Measurements from ENCODE around the gene FASTKD2.
A peak's percentile ranks its signal among the peaks of the same experiment; 100 is the strongest.

Gene FASTKD2

DNA sequence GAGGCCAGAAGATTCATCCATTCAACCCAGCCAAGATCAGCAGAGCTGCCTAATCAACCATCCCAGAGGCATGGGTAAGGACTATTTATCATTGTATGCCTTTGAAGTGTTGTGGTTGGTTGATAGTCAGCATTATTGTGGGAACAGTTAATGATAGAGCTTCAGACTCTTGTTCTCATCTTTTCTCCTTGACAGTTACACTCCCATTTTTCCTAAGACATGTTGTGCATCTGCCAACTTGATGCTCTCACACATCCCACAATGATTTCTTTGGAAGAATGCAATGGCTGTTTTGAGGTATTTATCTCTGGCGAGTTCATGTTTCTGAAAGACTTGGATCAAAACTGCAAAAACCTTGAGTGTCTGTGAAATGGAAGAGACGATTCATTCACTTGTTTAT is 55.4 kb downstream of the FASTKD2 start:
- Histone ChIP-seq H3K9ac (ENCODE audit: low read length) (no peak overlapping the region), H3K9me3 (ENCODE audit: low read length) (no peaks in the 10 kb centered on the region), H3K27ac (ENCODE audit: low read depth, low read length) (no peak overlapping the region), H3K36me3 (ENCODE audit: insufficient read depth, low read length) (no peaks in the 10 kb centered on the region), H3K4me1 (ENCODE audit: insufficient read depth, low read length) (peaks cover 8% of the 10 kb centered on the region), H3K4me3 (ENCODE audit: low read depth in 1 of 2, low read length in 2 of 2) (no peak overlapping the region), H3K27me3 (ENCODE audit: control insufficient read depth in 1 of 2, insufficient read depth in 2 of 2, low read length in 2 of 2) (no peaks in the 10 kb centered on the region)

DNA sequence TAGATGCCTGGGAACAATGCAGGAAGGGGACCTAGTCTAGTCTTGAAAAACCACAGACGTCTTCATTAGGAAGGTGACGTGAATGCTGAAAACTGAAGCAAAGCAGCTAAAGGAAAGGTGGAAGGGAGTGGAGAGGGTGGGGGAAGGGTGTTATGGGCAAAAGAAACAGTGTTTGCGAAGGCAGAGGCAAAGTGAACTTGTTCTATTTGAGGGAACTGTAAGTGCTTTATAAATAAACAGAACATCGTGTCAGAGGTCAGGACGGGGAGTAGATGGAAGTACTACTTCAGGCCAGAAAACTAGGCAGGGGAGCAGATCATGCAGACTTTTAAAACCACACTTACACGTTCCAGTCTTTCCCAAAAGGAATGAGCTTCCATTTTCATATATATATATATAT is 57.8 kb downstream of the FASTKD2 start:
- H3K9me3 ChIP-seq (ENCODE audit: low read length) = no peaks in the 10 kb centered on the region
- peak overlapping the region in 1 of 2 donors; percentile 19 for H3K4me3 ChIP-seq (ENCODE audit: low read depth in 1 of 2, low read length in 2 of 2)
- H3K36me3 ChIP-seq (ENCODE audit: insufficient read depth, low read length) = no peaks in the 10 kb centered on the region
- H3K27ac ChIP-seq (ENCODE audit: low read depth, low read length) = peak overlapping the region; percentile 43
- no peak overlapping the region for H3K9ac ChIP-seq (ENCODE audit: low read length)
- peaks cover 8% of the 10 kb centered on the region for H3K4me1 ChIP-seq (ENCODE audit: insufficient read depth, low read length)
- no peaks in the 10 kb centered on the region for H3K27me3 ChIP-seq (ENCODE audit: control insufficient read depth in 1 of 2, insufficient read depth in 2 of 2, low read length in 2 of 2)

DNA sequence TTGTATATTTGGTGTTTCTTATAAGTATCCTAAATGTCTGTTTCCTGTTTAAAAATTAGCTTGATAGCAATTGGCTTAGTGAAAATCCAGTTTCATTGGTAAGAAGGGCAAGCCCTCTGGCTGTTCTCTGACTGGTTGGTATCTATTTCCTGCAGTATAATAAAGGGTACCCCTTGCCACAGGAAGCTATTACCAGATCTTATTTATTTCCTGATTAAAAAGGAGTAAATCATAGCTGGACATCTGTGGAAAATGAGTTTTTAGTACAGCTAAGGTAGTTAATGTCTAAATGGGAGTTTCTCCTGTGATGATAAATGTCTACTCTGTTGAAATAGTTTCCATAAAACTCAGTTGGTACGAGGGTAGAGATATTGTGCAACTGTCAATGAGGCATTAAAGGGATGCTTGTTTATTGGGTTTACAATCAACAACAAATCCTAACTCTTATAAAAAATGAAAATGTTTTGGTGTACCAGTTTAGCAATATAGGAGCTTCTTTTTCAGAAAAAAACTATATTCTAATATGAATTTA is 58.7 kb downstream of the FASTKD2 start:
- Histone ChIP-seq H3K36me3 (ENCODE audit: insufficient read depth, low read length) (no peaks in the 10 kb centered on the region), H3K9ac (ENCODE audit: low read length) (no peak overlapping the region), H3K4me1 (ENCODE audit: insufficient read depth, low read length) (peaks cover 8% of the 10 kb centered on the region), H3K9me3 (ENCODE audit: low read length) (no peaks in the 10 kb centered on the region), H3K27ac (ENCODE audit: low read depth, low read length) (no peak overlapping the region), H3K27me3 (ENCODE audit: control insufficient read depth in 1 of 2, insufficient read depth in 2 of 2, low read length in 2 of 2) (no peaks in the 10 kb centered on the region), H3K4me3 (ENCODE audit: low read depth in 1 of 2, low read length in 2 of 2) (no peak overlapping the region)

GRCh38 chr2:206824993-206825392 is 59.6 kb downstream of the FASTKD2 start:
- H3K9ac ChIP-seq (ENCODE audit: low read length) = no peak overlapping the region
- H3K36me3 ChIP-seq (ENCODE audit: insufficient read depth, low read length) = no peaks in the 10 kb centered on the region
- peaks cover 8% of the 10 kb centered on the region for H3K4me1 ChIP-seq (ENCODE audit: insufficient read depth, low read length)
- no peak overlapping the region for H3K4me3 ChIP-seq (ENCODE audit: low read depth in 1 of 2, low read length in 2 of 2)
- no peaks in the 10 kb centered on the region for H3K9me3 ChIP-seq (ENCODE audit: low read length)
- H3K27ac ChIP-seq (ENCODE audit: low read depth, low read length) = no peak overlapping the region
- H3K27me3 ChIP-seq (ENCODE audit: control insufficient read depth in 1 of 2, insufficient read depth in 2 of 2, low read length in 2 of 2) = no peaks in the 10 kb centered on the region

GRCh38 chr2:206831442-206831995 is 66.1 kb downstream of the FASTKD2 start:
- Histone ChIP-seq H3K9ac (ENCODE audit: low read length) (no peak overlapping the region), H3K27me3 (ENCODE audit: control insufficient read depth in 1 of 2, insufficient read depth in 2 of 2, low read length in 2 of 2) (no peaks in the 10 kb centered on the region), H3K4me3 (ENCODE audit: low read depth in 1 of 2, low read length in 2 of 2) (no peak overlapping the region), H3K36me3 (ENCODE audit: insufficient read depth, low read length) (no peaks in the 10 kb centered on the region), H3K4me1 (ENCODE audit: insufficient read depth, low read length) (peaks cover 9% of the 10 kb centered on the region), H3K27ac (ENCODE audit: low read depth, low read length) (no peak overlapping the region), H3K9me3 (ENCODE audit: low read length) (no peaks in the 10 kb centered on the region)

DNA sequence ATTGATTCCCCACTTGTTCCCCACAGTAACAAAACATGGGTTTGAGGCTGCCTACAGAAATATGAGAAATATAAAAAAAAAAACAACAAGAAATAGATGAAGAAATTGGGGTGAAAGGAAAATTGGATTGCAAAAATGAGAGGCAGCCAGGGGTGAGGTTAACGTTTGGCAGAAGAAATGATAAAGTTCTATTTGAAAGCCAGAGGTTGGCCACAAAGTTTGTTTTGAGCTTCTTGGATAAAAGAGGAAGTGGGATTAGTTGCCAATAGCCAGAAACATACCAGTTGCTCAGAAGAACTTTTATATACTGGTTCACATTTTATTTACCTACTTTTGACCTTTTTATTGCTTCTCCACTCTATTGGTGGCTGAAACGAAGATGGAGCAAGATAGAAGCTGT is 67.5 kb downstream of the FASTKD2 start:
- no peaks in the 10 kb centered on the region for H3K27me3 ChIP-seq (ENCODE audit: control insufficient read depth in 1 of 2, insufficient read depth in 2 of 2, low read length in 2 of 2)
- H3K36me3 ChIP-seq (ENCODE audit: insufficient read depth, low read length) = no peaks in the 10 kb centered on the region
- H3K27ac ChIP-seq (ENCODE audit: low read depth, low read length) = no peak overlapping the region
- H3K4me1 ChIP-seq (ENCODE audit: insufficient read depth, low read length) = peaks cover 22% of the 10 kb centered on the region
- H3K9ac ChIP-seq (ENCODE audit: low read length) = no peak overlapping the region
- no peak overlapping the region for H3K4me3 ChIP-seq (ENCODE audit: low read depth in 1 of 2, low read length in 2 of 2)
- no peaks in the 10 kb centered on the region for H3K9me3 ChIP-seq (ENCODE audit: low read length)

DNA sequence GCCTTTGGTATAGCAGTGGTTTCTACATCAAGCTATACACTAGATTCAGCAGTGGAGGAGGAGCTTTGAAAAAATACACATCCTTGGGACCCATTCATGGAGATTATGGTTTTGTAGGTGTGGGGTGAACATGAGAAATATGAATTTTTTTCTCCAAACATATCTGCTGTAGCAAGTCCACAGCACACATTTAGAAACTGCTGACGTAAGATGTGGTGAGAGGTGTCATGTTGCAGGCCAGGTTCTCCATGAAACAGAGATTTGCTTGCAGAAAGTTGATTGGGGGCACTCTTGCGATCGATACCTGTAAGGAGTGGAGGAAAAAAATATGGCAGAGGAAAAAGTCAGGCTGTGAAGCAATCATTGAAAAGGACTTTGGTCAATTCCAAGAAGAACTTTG is 67.9 kb downstream of the FASTKD2 start:
- Histone ChIP-seq H3K36me3 (ENCODE audit: insufficient read depth, low read length) (no peaks in the 10 kb centered on the region), H3K27me3 (ENCODE audit: control insufficient read depth in 1 of 2, insufficient read depth in 2 of 2, low read length in 2 of 2) (no peaks in the 10 kb centered on the region), H3K9ac (ENCODE audit: low read length) (no peak overlapping the region), H3K4me1 (ENCODE audit: insufficient read depth, low read length) (peaks cover 22% of the 10 kb centered on the region), H3K27ac (ENCODE audit: low read depth, low read length) (no peak overlapping the region), H3K9me3 (ENCODE audit: low read length) (no peaks in the 10 kb centered on the region), H3K4me3 (ENCODE audit: low read depth in 1 of 2, low read length in 2 of 2) (peak overlapping the region in 1 of 2 donors; percentile 13)

DNA sequence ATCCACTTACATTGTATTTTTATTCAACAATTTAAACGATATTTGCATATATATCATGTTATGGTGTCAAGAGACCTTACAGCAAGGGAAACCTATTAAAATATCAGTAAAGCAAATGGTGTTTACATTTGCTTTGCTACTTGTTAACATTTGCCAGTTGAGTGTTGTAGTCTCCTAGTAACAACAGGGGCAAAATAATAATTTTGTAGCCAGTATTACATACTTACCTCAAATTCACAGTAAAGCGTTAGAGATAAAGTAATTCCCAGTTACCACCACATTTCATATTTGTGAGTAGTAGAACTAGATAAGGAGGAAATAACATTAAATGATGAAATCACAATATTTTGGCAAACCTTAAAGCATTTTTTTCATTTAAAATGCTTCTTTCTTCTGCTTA is 71.3 kb downstream of the FASTKD2 start:
- Histone ChIP-seq H3K4me3 (ENCODE audit: low read depth in 1 of 2, low read length in 2 of 2) (no peak overlapping the region), H3K27me3 (ENCODE audit: control insufficient read depth in 1 of 2, insufficient read depth in 2 of 2, low read length in 2 of 2) (no peaks in the 10 kb centered on the region), H3K9me3 (ENCODE audit: low read length) (no peaks in the 10 kb centered on the region), H3K4me1 (ENCODE audit: insufficient read depth, low read length) (peaks cover 22% of the 10 kb centered on the region), H3K36me3 (ENCODE audit: insufficient read depth, low read length) (no peaks in the 10 kb centered on the region), H3K27ac (ENCODE audit: low read depth, low read length) (no peak overlapping the region), H3K9ac (ENCODE audit: low read length) (no peak overlapping the region)

- Histone ChIP-seq H3K4me1 (ENCODE audit: insufficient read depth, low read length) (peaks cover 17% of the 10 kb centered on the region), H3K4me3 (ENCODE audit: low read depth in 1 of 2, low read length in 2 of 2) (no peak overlapping the region), H3K9ac (ENCODE audit: low read length) (no peak overlapping the region), H3K27me3 (ENCODE audit: control insufficient read depth in 1 of 2, insufficient read depth in 2 of 2, low read length in 2 of 2) (no peaks in the 10 kb centered on the region), H3K27ac (ENCODE audit: low read depth, low read length) (peak overlapping the region; percentile 6), H3K9me3 (ENCODE audit: low read length) (no peaks in the 10 kb centered on the region), H3K36me3 (ENCODE audit: insufficient read depth, low read length) (no peaks in the 10 kb centered on the region)
These were observed 72.4 kb downstream of the FASTKD2 start for GRCh38 chr2:206837775-206838174.

- Histone ChIP-seq H3K27ac (ENCODE audit: low read depth, low read length) (no peak overlapping the region), H3K4me1 (ENCODE audit: insufficient read depth, low read length) (peaks cover 17% of the 10 kb centered on the region), H3K9me3 (ENCODE audit: low read length) (no peaks in the 10 kb centered on the region), H3K4me3 (ENCODE audit: low read depth in 1 of 2, low read length in 2 of 2) (no peak overlapping the region), H3K27me3 (ENCODE audit: control insufficient read depth in 1 of 2, insufficient read depth in 2 of 2, low read length in 2 of 2) (no peaks in the 10 kb centered on the region), H3K36me3 (ENCODE audit: insufficient read depth, low read length) (no peaks in the 10 kb centered on the region), H3K9ac (ENCODE audit: low read length) (no peak overlapping the region)
These were observed 73.3 kb downstream of the FASTKD2 start for GRCh38 chr2:206838690-206839089.

GRCh38 chr2:206840999-206841398 is 75.6 kb downstream of the FASTKD2 start:
- peaks cover 17% of the 10 kb centered on the region for H3K4me1 ChIP-seq (ENCODE audit: insufficient read depth, low read length)
- no peak overlapping the region for H3K27ac ChIP-seq (ENCODE audit: low read depth, low read length)
- H3K4me3 ChIP-seq (ENCODE audit: low read depth in 1 of 2, low read length in 2 of 2) = no peak overlapping the region
- no peaks in the 10 kb centered on the region for H3K27me3 ChIP-seq (ENCODE audit: control insufficient read depth in 1 of 2, insufficient read depth in 2 of 2, low read length in 2 of 2)
- H3K9me3 ChIP-seq (ENCODE audit: low read length) = no peaks in the 10 kb centered on the region
- no peaks in the 10 kb centered on the region for H3K36me3 ChIP-seq (ENCODE audit: insufficient read depth, low read length)
- H3K9ac ChIP-seq (ENCODE audit: low read length) = no peak overlapping the region
